ENCODE results near the gene KRT86. TPM values are rescaled to one million over a fixed set of nuclear protein-coding genes. Genes with fewer than 3 reads are reported as not detected.
A peak's percentile ranks its signal among the peaks of the same experiment; 100 is the strongest.
"Not testable (repeated sequence)": the region's sequence is repeated elsewhere in the genome, so short reads cannot be mapped to it uniquely, and the experiment has no call there.

Gene KRT86
- total RNA-seq, 1 experiment from 2014 or later: 0.48 TPM

DNA sequence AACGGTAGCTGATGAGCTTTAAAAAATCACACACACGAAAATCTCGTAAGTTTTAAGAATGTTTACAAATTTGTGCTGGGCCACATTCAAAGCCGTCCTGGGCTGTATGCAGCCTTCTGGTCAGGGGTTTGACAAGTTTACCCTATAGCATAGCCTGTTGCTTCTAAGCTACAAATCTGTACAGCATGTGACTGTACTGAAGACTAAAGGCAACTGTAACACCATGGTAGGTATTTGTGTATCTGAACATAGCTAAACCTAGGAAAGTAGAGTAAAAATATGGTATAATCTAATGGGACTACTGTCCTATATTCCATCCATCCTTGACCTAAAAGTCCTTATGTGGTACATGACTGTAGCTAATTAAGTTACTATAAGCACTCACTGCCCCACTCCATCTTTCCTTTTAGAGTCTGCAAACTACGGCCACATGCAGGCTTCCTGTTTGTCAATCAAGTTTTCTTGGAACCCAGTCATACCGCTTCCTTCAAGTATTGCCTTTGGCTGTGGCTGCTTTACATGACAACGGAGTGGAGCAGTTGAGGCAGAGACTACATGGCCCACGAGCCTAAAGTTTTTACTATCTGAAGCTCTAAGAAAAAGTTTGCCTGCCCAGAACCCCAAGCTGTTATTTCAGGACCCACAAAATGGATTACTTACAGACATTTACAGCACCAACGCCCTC is 22.9 kb upstream of the KRT86 start:
- no peak for DNase-seq (ENCODE audit: low read depth)

DNA sequence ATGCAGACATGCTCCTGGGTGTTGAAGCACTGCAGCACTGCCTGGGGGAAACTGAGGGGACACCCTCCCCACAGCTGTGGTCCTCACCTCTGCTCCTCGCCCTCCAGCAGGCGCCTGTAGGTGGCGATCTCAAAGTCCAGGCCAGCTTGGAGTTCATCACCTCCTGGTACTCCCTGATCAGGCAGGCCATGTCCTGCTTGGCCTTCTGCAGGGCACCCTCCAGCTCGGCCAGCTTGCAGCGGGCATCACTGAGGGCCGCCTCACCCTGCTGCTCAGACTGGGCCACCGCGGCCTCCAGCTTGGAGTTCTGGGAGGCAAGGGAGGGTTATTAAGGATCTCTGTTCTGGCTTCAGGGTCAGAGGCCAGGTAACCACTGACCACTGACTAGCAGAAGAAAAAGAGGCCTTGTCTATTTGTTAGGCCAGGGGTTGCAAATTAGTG is 22.2 kb upstream of the KRT86 start:
- DNase-seq (ENCODE audit: low read depth): not testable (repeated sequence)

DNA sequence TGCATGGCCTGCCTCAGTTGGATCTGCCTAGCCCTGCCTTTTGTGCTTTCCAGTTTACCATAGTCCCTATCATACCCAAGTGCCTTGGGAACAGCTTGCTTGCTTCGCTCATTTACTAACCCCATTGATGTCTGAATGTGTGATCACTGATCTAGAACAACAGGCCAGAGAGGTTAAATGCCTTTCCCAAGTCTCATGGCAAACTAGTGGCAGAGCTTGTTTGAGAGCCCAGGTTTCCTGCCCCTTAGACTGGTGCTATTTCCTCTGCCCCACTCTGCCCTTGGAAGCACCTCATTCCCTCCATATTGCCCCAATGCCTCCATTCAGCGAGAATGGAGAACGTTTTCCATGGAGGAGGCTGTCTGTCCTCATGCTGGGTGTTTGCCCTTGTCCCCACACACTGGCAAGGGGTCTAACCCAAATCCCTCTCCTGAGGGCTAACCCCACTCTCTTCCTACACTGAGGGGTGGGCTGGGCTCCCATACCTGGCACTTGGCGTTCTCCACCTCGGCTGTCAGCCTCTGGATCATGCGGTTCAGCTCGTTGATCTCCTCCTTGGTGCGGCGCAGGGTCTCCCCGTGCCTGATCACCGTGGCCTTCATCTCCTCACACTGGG is 21.6 kb upstream of the KRT86 start:
- DNase-seq (ENCODE audit: low read depth): no peak

- DNase-seq (ENCODE audit: low read depth): no peak
Measured at GRCh38 chr12:52253391-52254179, 20.9 kb upstream of the KRT86 start.

DNA sequence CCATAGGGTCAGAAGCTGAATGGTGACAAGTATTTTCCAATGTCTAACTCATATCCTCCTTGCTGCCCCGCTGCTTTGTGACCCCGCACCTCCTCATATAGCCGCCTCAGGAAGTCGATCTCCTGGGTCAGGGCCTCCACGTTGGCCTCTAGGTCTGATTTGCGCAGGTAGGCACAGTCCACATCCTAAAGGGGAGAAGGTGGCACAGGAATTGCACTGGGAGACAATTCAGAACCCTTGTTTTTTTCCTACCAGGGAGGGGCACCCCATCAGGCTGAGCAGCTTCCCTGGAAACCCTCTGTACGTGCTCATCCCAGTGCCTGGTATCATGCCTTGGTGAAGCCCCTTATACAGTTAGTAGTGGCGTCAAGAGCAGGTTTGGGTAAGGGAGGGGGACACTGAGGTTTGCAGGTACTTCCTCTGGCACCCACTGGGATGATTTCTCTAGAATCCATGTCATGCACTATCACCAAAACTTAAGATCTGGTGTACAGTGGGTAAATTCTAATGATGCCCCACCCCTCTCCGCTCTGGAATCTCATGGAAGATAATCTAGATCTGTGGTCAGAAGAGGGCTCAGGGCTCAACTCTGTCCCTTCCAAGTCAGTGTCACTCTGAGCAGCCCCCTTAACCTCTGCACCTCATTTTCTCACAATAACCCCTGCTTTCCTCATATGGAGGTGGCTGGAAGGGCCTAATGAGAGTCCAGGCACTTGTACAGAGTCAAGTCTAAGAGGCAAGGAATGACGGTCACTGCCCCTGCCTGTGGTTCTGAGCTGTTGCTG is 20.1 kb upstream of the KRT86 start:
- no peak for DNase-seq (ENCODE audit: low read depth)

DNA sequence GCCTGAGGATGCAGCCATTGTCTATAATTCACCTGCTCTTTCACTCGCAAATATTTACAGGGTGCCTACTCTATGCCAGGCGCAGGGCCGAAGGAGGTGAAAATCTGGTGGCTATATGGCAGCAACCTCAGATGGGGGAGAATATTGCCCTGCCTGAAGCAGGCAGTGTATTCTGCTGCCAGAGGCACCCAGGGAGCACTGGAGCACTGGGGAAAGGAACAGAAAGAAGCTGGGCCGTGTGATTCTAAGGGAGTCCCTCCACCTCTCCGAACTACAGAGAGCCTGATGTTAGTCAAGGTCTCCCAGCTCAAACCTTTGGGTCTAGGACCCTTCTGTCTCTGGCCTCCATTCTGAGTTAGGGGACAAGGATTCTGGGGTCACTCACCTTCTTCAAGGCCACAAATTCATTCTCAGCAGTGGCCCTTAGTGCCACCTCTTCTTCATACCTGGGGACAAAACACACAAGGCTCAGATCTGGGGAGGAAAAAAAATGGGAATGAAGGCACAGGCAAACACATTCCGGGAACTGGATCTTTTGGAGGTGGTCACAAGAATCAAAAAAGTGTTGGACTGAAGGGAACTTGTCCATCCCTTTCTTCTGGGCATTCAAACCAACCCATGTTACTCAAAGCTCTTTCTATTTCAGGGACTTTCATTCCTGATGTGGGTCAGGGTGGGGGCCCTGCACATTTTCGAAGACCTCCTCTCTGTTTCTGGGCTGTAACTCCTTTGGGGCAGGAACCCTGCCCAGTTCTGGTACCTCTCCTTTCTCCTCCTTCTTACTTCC is 19.3 kb upstream of the KRT86 start:
- DNase-seq (ENCODE audit: low read depth): no peak

DNA sequence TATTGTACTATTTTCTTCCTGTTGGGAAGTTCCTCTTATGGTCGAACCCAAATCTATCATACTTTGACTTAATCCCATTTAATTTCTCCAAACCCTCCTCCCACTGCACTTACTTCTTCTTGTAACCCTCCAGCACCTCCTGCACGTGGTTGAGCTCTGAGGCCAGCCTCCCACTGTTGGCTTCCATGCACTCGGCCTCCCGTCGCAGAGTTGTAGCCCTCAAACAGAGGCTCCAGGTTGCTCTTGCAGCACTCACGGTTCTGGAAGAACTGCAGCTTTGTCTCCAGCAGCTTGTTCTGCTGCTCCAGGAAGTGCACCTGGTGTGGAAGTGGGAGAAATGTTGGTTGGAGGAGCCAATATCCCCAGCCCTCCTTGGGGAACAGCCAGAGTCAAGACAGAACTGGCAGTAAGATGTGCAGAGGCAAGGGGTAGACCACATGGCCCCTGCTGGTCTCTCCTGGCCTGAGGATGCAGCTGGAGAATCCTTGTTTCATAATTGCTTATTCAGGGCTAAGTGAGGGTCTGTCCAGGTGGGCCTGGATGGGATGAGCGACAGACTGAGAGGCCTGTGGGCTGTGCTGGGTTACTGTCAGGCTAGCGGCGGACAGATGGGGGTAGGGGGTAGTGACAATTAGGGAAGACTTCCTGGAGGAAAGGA is 18.4 kb upstream of the KRT86 start:
- no peak for DNase-seq (ENCODE audit: low read depth)

DNA sequence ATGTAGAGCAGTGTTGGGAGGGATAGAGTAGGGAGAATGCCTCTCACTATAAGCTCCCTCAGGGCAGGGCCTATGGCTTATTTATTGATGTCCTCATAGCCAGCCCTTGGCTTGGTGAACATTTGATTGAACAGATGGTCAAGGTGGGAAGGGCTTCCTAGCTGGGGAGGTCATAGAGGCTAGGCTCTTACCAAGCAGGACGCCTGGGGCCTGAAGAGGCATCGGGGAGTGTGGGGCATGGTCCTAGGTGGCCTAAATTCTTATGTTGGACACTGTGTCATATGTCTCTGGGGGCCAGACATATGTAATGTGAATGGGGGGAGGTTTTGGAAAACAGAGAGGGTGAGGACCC is 17.9 kb upstream of the KRT86 start:
- DNase-seq (ENCODE audit: low read depth): no peak

GRCh38 chr12:52257074-52257551 is 17.3 kb upstream of the KRT86 start:
- no peak for DNase-seq (ENCODE audit: low read depth)

DNA sequence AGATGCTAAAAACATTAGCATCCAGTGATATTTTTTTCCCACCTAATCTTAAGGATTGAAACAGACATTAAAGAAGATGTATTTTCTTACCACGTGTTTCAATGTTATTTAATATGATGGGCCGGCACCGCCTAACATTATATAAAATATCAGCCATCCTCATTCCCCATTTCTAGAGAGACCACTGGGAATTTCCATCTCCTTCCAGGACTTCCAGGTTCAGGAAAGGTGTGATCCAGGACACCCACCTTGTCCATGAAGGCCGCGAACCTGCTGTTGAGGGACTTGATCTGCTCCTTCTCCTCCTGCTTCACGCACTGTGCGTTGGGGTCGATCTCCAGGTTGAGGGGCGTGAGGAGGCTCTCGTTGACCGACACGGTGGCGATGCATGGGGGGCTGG is 16.5 kb upstream of the KRT86 start:
- not testable (repeated sequence) for DNase-seq (ENCODE audit: low read depth)

- no peak for DNase-seq (ENCODE audit: low read depth)
Measured at GRCh38 chr12:52258335-52258901, 16.0 kb upstream of the KRT86 start.

GRCh38 chr12:52259657-52260243 is 14.7 kb upstream of the KRT86 start:
- no peak for DNase-seq (ENCODE audit: low read depth)

- DNase-seq (ENCODE audit: low read depth): peak; percentile 71
Measured at GRCh38 chr12:52260361-52261207, 13.9 kb upstream of the KRT86 start.

- no peak for DNase-seq (ENCODE audit: low read depth)
Measured at GRCh38 chr12:52261208-52261484, 13.3 kb upstream of the KRT86 start.

- DNase-seq (ENCODE audit: low read depth): no peak
Measured at GRCh38 chr12:52262286-52262685, 12.2 kb upstream of the KRT86 start.

GRCh38 chr12:52263761-52264434 is 10.5 kb upstream of the KRT86 start:
- no peak for DNase-seq (ENCODE audit: low read depth)

GRCh38 chr12:52264435-52264825 is 10.0 kb upstream of the KRT86 start:
- DNase-seq (ENCODE audit: low read depth): no peak

DNA sequence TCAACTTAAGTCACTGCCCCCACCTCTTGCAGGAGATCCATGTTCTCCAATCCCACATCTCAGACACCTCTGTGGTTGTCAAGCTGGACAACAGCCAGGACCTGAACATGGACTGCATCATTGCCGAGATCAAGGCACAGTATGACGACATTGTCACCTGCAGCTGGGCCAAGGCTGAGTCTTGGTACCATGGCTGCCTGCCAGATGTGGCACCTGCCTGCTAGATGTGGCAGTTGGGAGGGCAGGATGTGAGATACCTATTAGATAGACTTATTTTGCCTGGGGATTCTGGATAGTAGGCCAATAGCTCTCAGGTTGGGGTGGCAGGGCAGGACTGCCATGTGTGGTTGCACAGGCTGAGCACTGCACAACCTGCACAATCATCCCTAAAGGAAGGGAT is 7.9 kb upstream of the KRT86 start:
- DNase-seq (ENCODE audit: low read depth): no peak

GRCh38 chr12:52267266-52267665 is 7.2 kb upstream of the KRT86 start:
- DNase-seq (ENCODE audit: low read depth): no peak
